HG03159 (cell line): ENCODE measurements around the gene ENOX1.

Experiments used
- ATAC-seq: cut with Tn5 transposase; IDR thresholded peaks from one replicate; pipeline ENCODE4 v1.9.1; 2021; ENCODE audit warnings: mild to moderate bottlenecking, moderate library complexity; ENCODE audit not compliant: unreplicated experiment

ENOX1 gene

DNA sequence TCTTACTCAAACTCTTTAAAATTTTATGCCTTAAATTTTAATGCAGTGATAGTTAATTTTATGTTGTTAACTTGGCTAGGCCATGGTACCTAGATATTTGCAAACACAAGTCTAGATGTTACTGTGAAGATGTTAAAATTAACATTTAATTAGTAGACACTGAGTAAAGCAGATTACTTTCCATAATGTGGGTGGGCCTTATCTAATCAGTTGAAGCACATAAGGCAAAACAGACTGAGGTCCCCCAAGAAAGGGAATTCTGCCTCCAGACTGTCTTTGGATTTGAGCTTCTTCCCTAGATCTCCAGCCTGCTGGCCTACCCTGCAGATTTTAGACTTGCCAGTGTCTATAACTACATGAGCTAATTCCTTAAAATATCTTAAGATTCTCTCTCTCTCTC is 294.0 kb downstream of the ENOX1 start:
- ATAC-seq = no peak

GRCh38 chr13:43492311-43492710 is 294.5 kb downstream of the ENOX1 start:
- ATAC-seq = no peak

DNA sequence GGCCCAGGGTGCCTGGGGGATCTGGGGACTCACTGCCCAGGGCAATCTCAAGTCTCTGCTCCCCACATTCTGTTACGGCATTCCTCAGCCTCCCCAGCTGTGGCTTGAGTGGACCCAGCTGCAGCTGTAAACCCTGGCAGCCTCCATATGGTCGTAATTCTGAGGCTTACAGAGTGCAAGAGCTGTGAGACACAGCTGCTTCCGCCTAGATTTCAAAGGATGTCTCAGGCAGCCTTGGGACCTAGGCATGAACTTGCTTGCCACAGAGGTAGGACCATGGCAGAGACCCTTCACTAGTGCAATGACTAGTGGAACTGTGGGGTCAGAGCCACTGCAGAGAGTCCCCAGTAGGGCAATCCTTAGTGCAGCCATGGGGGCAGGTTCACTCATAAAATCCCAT is 297.5 kb downstream of the ENOX1 start:
- no peak for ATAC-seq

DNA sequence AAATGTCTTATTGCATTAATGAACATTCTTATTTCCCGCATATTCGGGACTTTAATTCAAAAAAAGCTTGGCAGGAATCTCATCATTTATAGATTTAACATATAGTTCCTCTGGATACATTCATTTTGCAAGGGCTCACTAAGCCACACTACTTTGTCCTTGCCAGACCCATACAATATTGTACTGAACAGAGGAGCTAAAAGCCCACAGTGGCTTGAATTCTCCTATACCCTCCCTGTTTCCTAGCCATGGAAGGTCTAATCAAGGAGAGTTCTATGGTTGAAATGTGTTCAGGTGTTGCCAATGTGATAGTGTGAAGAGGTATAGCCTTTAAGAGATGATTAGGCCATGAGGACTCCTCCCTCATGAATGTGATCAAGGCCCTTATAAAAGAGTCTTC is 298.9 kb downstream of the ENOX1 start:
- ATAC-seq = no peak

DNA sequence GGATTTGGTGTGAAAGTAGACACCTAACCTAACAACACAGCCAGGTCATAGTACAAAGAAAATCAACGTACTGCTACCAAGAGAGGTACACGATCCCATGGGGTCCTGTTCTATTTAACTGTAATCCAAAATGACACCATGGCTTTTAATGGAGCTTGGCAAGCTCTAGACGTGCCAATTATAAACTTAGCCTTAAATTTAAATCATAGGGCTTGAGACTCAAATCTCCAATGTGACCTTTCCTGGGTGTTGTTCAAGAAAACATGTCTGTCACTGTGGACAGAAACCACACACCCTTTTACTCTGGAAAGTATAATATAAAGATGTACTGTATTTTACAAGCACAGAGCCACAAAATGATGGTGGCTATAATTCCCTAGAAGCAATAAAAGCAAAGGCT is 299.3 kb downstream of the ENOX1 start:
- no peak for ATAC-seq

GRCh38 chr13:43484432-43485225 is 302.1 kb downstream of the ENOX1 start:
- no peak for ATAC-seq

DNA sequence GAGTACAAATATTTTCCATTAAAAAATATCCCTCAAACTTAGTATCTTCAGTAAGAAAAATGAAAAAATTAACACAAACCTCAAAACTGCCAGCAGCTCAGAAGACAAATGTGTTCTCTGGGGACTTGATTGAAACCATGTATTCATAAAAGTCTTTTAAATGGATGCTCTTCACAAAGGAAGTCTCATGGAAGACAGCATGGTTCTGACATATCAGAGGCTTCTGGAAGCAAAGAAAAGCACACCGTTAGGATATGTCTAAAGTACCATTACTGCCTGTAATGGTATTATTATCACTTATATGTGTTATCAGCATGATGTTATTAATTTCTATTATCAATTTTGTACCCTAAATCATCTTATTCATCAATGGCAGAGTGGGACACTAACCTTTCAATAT is 302.8 kb downstream of the ENOX1 start:
- no peak for ATAC-seq

GRCh38 chr13:43482641-43483040 is 304.1 kb downstream of the ENOX1 start:
- no peak for ATAC-seq

GRCh38 chr13:43482026-43482425 is 304.7 kb downstream of the ENOX1 start:
- no peak for ATAC-seq

DNA sequence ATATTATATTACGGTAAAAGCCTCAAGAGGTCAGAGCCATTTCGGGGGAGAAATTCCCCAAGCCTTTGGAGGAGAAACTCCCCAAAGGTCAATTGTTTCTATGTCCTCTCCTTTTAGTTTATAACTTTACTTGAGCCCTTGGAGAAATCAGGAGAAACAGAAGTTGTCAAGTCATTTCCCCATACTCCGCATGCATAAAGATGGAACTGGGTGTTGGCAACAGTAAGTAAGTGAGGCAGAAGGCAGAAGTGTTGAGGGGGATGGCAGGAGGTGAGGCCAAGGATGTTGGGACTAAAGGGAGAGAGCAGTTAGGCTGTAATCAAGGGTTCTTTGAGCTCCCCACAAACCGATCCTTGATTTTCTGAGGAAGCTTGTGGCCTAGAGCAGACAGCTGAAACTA is 307.9 kb downstream of the ENOX1 start:
- no peak for ATAC-seq

DNA sequence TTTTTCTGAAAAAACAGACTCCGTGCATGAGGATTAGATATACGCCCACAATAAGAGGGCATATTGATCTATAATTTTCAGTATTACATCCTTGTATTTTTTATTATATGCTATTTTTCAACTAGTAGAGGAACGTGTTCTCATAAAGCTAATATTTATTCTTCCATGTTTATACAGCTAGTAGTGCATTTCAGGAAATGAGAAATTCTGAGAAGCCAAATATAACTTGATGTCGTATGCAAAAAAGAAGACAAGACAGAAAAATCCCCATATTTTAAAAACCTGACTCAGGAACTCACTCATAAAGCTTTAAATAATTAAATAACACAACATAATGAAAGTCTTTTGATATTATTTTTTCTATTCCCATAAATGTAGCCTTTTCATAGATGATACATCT is 308.6 kb downstream of the ENOX1 start:
- no peak for ATAC-seq

GRCh38 chr13:43475140-43475539 is 311.6 kb downstream of the ENOX1 start:
- no peak for ATAC-seq

- no peak for ATAC-seq
Observed at GRCh38 chr13:43473437-43473836, 313.3 kb downstream of the ENOX1 start.

- no peak for ATAC-seq
Observed at GRCh38 chr13:43472980-43473379, 313.8 kb downstream of the ENOX1 start.

DNA sequence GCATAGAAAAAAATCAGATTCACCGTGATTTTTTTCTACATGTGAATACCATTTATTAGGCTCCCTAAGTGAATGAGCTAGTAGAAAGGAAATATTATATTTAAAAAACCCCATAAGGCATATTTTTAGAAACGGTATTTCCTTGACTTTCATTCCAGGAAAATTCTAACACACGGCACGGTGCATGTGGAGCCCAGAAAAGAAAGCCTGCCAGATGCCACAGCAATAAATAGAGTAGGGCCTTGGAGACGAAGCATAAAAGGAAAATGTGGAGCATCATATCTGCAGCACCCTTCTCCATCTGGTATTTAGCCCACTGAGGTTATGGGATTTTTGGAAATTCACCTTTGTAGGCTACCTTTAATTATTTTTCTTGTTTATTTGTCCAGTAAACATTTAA is 314.4 kb downstream of the ENOX1 start:
- ATAC-seq = no peak

- ATAC-seq = no peak
Observed at GRCh38 chr13:43470610-43471009, 316.2 kb downstream of the ENOX1 start.

DNA sequence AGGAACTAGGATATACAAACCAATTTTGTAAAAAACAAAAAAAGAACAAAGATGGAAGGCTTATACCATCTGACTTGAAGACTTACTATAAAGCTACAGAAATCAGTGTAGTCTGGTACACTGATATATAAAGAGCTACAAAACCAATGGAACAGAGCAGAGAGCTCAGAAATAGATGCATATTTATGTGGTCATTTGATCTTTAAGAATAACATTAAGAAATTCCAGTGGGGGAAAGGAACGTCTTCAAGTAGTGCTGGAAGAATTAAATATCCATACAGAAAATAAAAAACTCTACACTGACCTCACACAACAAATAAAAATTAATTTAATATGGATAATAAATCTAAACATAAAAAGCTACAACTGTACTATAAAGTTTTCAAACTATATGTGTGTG is 317.0 kb downstream of the ENOX1 start:
- ATAC-seq = no peak

GRCh38 chr13:43464578-43465264 is 322.1 kb downstream of the ENOX1 start:
- ATAC-seq = no peak

- no peak for ATAC-seq
Observed at GRCh38 chr13:43448605-43449336, 338.0 kb downstream of the ENOX1 start.

DNA sequence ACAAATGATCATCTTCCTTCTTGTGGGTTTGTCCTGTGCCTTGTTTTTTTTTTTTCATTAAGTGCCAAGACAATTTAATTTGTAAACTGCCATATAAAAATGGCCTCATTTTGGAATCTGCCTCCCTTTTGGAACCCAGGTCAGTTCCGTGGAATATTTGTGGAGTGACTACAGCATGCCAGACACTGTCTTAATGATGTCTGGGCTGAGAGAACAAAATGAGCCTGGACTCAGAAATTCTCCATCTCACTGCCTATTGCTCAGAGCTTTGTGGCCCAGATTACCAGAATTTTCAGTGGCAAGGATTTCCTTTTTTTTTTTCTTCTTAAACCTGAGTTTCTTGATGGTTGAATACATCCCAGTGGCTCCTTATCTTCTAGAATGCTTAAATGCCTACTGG is 340.6 kb downstream of the ENOX1 start:
- ATAC-seq = no peak

DNA sequence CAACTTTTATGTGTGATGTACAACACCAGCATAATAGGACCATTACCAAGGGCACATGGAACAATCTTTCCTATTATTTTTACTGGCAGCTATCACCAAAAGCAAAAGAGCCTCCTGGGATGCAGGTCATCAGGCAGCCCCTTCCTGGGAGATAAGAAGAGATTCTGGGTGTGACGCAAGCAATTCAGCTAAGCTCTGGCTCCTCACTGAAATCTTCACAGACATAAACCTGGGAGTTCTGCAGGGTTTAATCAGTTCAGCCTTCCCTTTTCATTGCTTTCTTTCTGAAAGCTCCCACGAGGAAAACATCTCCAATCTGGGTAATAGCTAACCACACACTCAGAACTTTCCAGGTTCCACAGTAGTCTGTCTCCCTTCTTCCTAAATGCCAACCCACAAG is 341.1 kb downstream of the ENOX1 start:
- no peak for ATAC-seq

DNA sequence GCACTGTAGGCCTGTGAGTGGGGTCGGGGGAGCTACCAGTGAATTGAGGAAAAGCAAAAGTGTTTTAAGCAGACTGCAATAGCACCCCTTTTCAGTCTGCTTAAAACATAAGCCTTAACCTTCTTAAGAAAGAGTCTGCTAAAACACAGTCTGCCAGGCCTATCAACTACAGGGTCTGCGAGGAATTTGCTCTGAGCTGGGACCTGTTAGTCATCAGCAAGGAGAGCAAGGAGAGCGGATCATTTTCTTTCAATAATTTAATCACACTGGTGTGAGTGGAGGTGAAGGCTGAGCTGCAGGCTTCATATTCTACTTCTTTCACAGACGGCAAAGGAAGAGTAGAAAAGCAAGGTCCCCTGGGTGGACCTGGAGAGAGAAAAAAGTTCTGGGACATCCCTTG is 342.7 kb downstream of the ENOX1 start:
- ATAC-seq = no peak
